ENCODE data around the gene GRB14. TPM values are rescaled to one million over a fixed set of nuclear protein-coding genes. Genes with fewer than 3 reads are reported as not detected.

The GRB14 gene
- total RNA-seq, 4 donors from 2014 or later: 3.3 to 4.4 TPM; not detected in 2

GRCh38 chr2:164617466-164617865, 3.8 kb downstream of the GRB14 start:
- Histone ChIP-seq H3K9me3 (no peaks in the 10 kb centered on the region), H3K4me3 (no peak overlapping the region), H3K27ac (no peak overlapping the region), H3K4me1 (peaks cover 0 to 9% of the 10 kb centered on the region in 2 donors), H3K27me3 (no peaks in the 10 kb centered on the region), H3K36me3 (no peaks in the 10 kb centered on the region)
- no peak for DNase-seq
- intact Hi-C loops (cut with DNase I; ENCODE audit: low total_unique reads): no loop called here
- TF ChIP-seq CTCF (IDR thresholded peaks at IDR 0.05) (no peak), POLR2A (IDR thresholded peaks at IDR 0.05) (no peak)

- Histone ChIP-seq H3K27ac (no peak overlapping the region), H3K27me3 (no peaks in the 10 kb centered on the region), H3K9me3 (no peaks in the 10 kb centered on the region), H3K36me3 (no peaks in the 10 kb centered on the region), H3K4me3 (no peak overlapping the region), H3K4me1 (no peaks in the 10 kb centered on the region)
- DNase-seq: no peak
- TF ChIP-seq POLR2A (IDR thresholded peaks at IDR 0.05) (no peak), CTCF (IDR thresholded peaks at IDR 0.05) (no peak)
- intact Hi-C loops (cut with DNase I; ENCODE audit: low total_unique reads): no loop called here
Measured at GRCh38 chr2:164613321-164613982, 7.8 kb downstream of the GRB14 start.

GRCh38 chr2:164609790-164610189, 11.5 kb downstream of the GRB14 start:
- H3K4me1 ChIP-seq: no peaks in the 10 kb centered on the region
- no peak for DNase-seq
- H3K9me3 ChIP-seq: no peaks in the 10 kb centered on the region
- no peaks in the 10 kb centered on the region for H3K27me3 ChIP-seq
- no peak overlapping the region for H3K4me3 ChIP-seq
- H3K36me3 ChIP-seq: no peaks in the 10 kb centered on the region
- no peak for TF ChIP-seq CTCF (IDR thresholded peaks at IDR 0.05)
- TF ChIP-seq POLR2A (IDR thresholded peaks at IDR 0.05): no peak
- intact Hi-C loops (cut with DNase I; ENCODE audit: low total_unique reads): no loop called here
- no peak overlapping the region for H3K27ac ChIP-seq

- H3K4me1 ChIP-seq: no peaks in the 10 kb centered on the region
- H3K27ac ChIP-seq: no peak overlapping the region
- no peaks in the 10 kb centered on the region for H3K27me3 ChIP-seq
- intact Hi-C loops (cut with DNase I; ENCODE audit: low total_unique reads): no loop called here
- H3K9me3 ChIP-seq: no peaks in the 10 kb centered on the region
- no peaks in the 10 kb centered on the region for H3K36me3 ChIP-seq
- no peak overlapping the region for H3K4me3 ChIP-seq
- TF ChIP-seq POLR2A (IDR thresholded peaks at IDR 0.05) (no peak), CTCF (IDR thresholded peaks at IDR 0.05) (no peak)
- DNase-seq: no peak
Measured at GRCh38 chr2:164606557-164606956, 14.7 kb downstream of the GRB14 start.

DNA sequence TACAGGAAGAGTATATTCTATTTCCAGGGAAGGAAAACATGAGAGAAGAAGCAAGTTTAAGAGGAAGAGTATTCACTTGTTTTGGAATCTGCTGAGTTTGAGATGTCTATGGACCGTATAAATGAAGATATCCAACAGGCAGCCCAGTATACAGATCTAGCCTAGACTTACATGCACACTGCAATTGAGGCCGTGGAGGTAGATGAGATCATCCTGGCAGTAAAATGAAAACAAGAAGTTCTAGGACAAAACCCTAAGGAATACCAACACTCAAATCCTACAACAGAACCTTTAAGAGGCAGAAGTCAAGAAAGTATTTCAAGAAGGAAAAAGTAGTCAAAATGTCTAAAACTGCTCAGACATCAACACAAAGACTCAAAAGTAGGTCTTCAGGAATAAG, 16.0 kb downstream of the GRB14 start:
- intact Hi-C loops (cut with DNase I; ENCODE audit: low total_unique reads): no loop called here
- no peaks in the 10 kb centered on the region for H3K9me3 ChIP-seq
- H3K4me3 ChIP-seq: no peak overlapping the region
- H3K4me1 ChIP-seq: no peaks in the 10 kb centered on the region
- no peak overlapping the region for H3K27ac ChIP-seq
- TF ChIP-seq CTCF (IDR thresholded peaks at IDR 0.05): no peak
- TF ChIP-seq POLR2A (IDR thresholded peaks at IDR 0.05): no peak
- no peaks in the 10 kb centered on the region for H3K36me3 ChIP-seq
- H3K27me3 ChIP-seq: no peaks in the 10 kb centered on the region
- DNase-seq: no peak

Data from uterus (tissue), 4 donors.